Activated CD4-positive, CD25-positive, alpha-beta regulatory T cell treated with anti-CD3 and anti-CD28 coated beads, Interleukin-2, amount 50 U/mL, for 24 hours (primary cell): ENCODE data around the gene EED.
"Not testable (repeated sequence)": the region's sequence is repeated elsewhere in the genome, so short reads cannot be mapped to it uniquely, and the experiment has no call there.

Source experiments
- ATAC-seq, 2 donors: fragments of 150-1000 bp; cut with Tn5 transposase; one replicate each; pipeline ENCODE4 v1.10.0; 2021; ENCODE audit warnings: mild to moderate bottlenecking in 1 of 2, moderate library complexity in 1 of 2

EED gene

GRCh38 chr11:86219311-86220193 lies 25.0 kb upstream of the EED start:
- peak; percentile 57 to 68 for ATAC-seq

- ATAC-seq = no peak
These were observed 23.9 kb upstream of the EED start for GRCh38 chr11:86220653-86221052.

- ATAC-seq = no peak
These were observed 22.5 kb upstream of the EED start for GRCh38 chr11:86222081-86222480.

DNA sequence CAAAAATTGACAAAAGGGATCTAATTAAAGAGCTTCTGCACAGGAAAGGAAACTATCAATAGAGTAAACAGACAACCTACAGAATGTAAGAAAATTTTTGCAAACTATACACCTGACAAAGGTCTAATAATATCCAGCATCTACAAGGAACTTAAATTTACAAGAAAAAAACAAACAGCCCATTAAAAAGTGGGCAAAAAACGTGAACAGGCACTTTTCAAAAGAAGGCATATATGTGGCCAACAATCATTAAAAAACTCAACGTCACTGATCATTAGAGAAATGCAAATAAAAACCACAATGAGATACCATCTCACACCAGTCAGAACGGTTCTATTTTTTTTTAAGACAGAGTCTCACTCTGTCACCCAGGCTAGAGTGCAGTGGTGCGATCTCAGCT lies 20.0 kb upstream of the EED start:
- ATAC-seq = not testable (repeated sequence)

- ATAC-seq = not testable (repeated sequence)
These were observed 19.2 kb upstream of the EED start for GRCh38 chr11:86225344-86225743.

DNA sequence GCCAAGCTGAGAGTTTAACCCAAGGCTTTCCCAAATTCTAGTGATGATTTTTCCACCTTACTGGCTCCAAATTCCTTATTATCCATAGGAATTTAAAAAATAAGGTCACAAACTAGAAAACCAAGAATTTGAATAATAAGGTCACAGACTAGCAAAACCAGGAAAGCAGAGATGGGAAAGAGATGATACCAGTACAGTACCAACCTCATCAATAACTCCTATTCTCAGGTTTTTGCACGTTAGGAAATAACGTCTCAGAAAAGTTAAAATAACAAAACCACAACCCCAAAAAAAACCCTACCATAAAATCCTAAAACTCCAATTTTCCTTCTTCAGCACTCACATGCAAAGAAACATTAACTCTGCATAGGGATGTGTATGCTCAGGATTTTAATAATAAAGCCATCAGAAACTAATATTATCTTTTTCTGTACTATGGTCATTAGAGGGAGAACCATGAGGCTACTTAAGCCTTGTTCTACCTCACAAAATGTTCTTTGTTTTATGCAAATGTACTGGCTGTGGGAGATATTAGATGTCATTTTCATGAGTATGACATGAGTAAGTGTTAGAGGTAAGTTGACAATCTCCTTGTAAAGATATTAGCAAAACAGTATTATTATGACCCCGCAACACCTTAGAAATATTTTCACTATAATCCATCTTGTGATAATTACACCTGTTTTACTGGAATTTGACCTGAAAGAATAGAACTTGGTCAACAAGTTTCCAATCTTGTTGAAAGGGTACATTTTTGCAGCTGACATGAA lies 16.1 kb upstream of the EED start:
- peak; percentile 89 to 90 for ATAC-seq

DNA sequence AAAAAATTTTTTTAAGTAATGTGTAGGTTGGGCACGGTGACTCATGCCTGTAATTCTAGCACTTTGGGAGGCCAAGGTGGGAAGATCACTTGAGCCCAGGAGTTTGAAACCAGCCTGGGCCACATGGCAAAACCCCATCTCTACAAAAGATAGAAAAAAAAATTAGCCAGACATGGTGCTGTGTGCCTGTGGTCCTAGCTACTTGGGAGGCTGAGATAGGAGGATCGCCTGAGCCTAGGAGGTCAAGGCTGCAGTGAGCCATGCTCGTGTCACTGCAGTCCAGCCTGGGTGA lies 15.6 kb upstream of the EED start:
- peak; percentile 65 to 67 for ATAC-seq

DNA sequence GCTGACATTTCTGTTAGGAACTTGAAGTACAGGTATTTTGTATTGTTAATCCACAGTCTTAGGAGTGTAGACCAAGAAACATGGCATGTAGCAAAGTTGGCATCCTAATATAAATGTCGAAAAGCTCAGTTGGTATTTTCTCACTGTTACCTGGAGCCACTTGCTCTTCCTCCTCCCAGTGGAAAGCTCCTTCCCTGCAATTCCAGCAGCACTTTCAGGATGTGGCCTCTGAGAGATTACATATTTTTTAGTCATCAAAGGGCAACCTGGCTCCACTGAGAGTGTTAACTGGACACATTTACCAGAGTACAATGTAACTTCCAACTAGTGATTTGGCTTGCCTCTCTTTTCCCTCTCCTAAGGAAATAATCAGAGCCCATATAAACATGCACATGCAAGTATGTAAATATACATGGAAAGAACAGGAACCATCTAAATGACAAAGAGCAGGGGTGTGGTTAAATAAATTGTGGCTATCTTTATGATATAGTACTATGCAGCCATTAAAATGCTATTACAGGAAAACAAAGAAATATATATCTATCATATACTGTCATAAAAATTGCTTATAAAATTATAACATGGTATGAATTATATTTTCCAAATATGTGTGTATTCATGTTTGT lies 14.3 kb upstream of the EED start:
- ATAC-seq = no peak

DNA sequence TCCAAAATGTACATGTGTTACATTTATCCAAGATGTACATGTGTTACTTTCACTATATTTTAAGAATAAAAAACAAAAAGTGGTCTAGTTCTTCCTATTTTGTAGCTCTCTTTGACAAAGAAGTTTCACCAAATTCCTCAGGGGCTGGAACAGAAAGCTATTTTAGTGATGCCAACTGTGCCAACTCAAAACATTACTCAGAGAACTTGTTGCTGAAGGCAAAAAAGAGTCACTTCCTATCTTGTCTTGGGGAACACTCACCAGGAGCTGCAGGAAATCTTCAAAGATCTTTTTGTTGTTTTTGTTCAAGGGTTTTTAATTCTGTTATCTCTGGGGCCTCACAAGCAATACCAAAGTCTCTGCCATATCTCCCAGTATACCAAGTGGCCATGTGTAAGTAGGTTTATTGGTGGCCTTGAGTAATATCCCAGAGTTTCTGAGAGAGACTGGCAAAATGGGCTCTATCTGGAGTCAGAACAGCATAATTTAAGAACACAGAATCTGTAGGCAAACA lies 13.6 kb upstream of the EED start:
- ATAC-seq = no peak

DNA sequence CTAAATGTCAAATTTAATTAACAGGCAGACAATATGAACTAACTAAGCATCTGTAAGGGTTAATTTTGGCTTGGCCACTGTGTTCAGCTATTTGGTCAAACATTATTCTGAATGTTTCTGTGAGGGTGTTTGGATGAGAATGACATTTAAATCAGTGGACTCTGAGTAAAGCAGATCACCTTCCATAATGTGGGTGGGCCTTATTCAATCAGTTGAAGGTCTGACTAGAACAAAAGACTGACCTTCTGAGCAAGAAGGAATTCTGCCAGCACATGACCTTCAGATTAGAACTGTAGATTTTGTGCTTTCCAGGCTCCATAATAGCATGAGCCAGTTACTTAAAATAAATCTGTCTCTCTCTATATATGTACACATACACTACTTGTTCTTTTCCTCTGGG lies 12.0 kb upstream of the EED start:
- no peak for ATAC-seq

- no peak for ATAC-seq
These were observed 9.6 kb upstream of the EED start for GRCh38 chr11:86234831-86235461.

DNA sequence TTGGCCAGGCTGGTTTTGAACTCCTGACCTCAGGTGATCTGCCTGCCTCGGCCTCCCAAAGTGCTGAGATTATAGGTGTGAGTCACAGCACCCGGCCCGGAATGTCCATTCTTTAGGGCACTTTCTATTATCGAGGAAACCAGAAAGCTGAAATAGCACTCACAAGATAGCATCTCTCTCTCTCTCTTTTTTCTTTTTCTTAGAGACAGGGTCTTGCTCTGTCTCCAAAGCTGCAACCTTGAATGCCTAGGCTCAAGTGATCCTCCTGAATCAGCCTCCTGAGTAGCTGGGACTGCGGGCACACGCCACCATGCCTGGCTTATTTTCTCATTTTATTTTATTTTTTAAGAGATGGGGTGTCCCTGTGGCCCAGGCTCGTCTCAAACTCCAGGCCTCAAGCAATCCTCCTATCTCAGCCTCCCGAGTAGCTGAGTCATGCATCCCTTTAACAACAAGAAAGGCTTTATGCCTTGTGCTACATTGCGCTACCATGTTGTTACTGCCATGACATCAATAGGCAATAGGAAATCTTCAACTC lies 7.2 kb upstream of the EED start:
- ATAC-seq = no peak

DNA sequence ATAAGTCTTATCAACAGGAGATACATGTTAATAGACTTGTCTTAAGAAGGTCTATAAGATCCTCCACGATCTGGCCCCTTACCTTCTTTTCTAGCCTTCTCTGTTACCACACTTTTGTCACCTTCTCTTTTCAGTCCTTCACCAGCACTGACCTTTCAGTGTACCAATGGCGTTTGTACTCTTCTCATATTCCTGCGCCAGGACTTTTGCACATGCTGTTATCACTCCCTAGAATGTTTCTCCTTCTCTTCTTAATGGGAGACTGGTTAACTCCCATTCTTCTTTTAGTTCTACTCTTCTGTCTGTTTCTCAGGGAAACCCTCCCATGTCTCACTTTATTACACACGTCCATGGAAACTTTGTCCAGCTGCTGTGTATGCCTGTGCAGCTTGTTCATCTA lies 4.4 kb upstream of the EED start:
- no peak for ATAC-seq

- no peak for ATAC-seq
These were observed 2.5 kb upstream of the EED start for GRCh38 chr11:86241956-86242535.

- no peak for ATAC-seq
These were observed 1.2 kb upstream of the EED start for GRCh38 chr11:86243396-86243795.

DNA sequence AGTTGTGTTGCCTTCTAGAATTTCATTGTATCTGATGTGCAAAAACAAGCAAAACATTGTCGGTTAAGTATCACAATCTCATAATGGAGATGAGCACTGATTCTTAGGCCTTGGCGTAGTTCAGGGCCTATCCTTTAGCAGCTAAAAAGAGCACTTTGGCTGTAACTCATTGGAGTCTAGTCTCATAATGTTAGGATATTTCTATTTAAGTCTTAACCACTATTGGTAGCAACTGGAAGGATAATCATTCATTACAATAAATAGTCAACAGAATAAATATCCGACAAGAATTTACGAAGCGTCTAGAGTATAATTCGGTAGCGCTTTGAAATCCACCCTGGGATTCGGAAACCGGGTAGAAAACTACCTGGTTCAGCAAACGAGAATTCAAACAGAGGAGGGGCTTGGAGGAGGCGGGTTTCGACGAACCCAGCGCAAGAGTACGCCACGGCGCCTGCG lies 461 bp upstream of the EED start:
- peak; percentile 68 to 77 for ATAC-seq

DNA sequence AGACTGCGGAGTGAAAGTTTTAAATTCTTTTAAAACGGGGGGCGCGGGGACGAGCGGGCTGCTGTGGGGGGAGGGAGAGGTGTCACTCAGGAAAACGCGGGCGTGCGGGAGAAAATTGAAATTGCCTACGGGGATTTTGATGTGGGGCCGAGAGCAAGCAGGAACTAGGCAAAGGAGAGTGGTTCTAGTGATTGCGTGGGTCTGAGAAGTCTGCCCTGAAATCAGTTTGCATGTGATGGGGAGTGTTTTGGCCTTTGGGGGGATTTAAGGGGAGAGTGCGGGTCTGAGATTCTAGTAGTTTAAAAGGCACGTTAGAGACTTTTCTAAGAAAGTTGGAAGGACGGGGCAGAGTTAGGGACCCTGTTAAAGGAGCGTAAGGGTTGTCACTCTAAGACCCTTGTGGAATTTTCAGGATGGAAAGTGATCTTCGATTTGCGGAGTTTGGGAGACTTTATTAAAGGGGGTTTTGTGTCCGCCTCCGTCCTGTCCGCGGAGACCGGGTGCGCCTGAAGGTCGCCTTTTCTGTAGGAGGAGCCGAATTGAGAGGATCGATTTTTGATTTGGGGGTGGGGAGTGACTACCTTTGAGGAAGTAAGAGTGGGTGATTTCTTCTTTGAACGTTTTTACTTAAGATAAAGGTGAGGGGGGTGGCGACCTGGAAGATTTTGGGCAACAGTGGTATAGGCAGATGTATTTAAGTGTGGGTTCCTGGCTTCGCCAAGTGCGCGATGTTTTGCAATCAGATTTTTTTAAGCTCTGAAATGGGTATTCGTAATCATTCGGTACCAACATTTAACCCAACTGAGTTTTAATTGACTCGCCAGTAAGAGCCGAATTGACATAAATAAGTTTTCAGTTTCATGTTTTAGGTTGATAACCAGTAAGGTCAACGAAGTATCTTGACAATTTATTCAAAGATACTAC lies 1.1 kb downstream of the EED start:
- ATAC-seq = peak in 1 of 2 donors; percentile 3

- ATAC-seq = no peak
These were observed 1.7 kb downstream of the EED start for GRCh38 chr11:86246293-86246675.

DNA sequence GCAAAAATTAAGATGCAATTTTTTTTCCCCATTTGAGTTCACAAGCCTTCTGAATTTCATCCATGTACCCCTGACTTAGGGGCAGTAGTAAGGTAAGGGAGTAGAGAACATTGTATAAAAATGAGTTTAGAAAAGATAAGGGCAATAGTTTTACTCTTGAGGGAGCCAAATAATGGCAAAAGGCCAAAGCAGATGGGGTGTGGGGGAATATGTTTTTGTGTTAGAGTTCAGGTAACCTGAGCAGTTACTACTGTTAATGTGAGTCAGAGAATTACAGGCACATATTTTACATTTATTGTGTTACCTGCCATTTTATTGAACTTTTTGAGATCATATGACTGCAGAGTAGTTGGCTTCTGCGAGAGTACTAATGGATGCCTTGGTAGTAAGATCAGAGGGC lies 3.1 kb downstream of the EED start:
- ATAC-seq = no peak

DNA sequence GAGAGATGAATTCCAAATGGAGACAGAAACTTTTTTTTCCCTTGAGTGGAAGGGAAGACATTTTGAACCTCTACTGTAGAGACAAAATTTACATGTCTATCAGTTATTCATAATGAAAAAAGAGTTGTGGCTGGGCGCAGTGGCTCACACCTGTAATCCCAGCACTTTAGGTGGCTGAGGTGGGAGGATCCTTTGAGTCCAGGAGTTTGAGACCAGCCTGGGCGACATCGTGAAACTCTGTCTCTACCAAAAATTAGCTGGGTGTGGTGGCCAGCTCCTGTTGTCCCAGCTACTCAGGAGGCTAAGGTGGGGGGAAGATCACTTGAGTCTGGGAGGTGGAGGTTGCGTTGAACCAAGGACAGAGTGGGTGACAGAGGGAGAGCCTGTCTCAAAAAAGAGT lies 4.1 kb downstream of the EED start:
- no peak for ATAC-seq
